Right lobe of liver (tissue), 4 donors: ENCODE measurements around the gene IFT43.

Experiments
- CTCF ChIP-seq, 4 donors: fragments of 200-600 bp in 3 of 4; fragments of 450-650 bp in 1 of 4; IDR thresholded peaks; one replicate each; pipeline versions ENCODE4 v1.5.1 to v1.8.0; 2016 to 2022; ENCODE audit warnings: antibody characterized with exemption in 4 of 4, mild to moderate bottlenecking in 2 of 4
- POLR2A ChIP-seq: fragments of 450-650 bp; IDR thresholded peaks from one replicate; pipeline ENCODE4 v1.6.1; 2017; ENCODE audit warnings: antibody characterized with exemption, mild to moderate bottlenecking
- donor health status: DM: no; HTN: no; CAD: no.
- donor health status: DM: no; HTN: no; CAD: no.
- donor health status: DM: no; HTN: yes; CAD: no.

- TF ChIP-seq POLR2A = no peak
- TF ChIP-seq CTCF (IDR thresholded peaks at IDR 0.05) = no peak
These were observed 112.5 kb downstream of the IFT43 start for GRCh38 chr14:76098047-76098446.
